Smooth muscle cell (in vitro differentiated cells): ENCODE measurements around the gene SLC27A2. TPM values are rescaled to one million over a fixed set of nuclear protein-coding genes. Genes with fewer than 3 reads are reported as not detected.

Experiments used
- DNase-seq: peaks from one replicate; lab custom pipeline; 2025; ENCODE audit not compliant: unreplicated experiment; lab: John Stamatoyannopoulos, UW
- H2AFZ ChIP-seq: fragments of 200-600 bp; sonication (generic); 2 replicates; pipeline ENCODE4 v1.6.0; 2016; ENCODE audit warnings: antibody characterized with exemption, low read depth, mild to moderate bottlenecking
- H3F3A ChIP-seq: fragments of 200-600 bp; sonication (generic); 2 replicates; pipeline ENCODE4 v1.6.0; 2017; ENCODE audit warnings: antibody characterized with exemption, low read depth
- H3K27ac ChIP-seq: fragments of 200-600 bp; sonication (generic); 2 replicates; pipeline ENCODE4 v1.5.1; 2016; ENCODE audit warnings: low read depth, mild to moderate bottlenecking
- H3K27me3 ChIP-seq: fragments of 200-600 bp; sonication (generic); 2 replicates; pipeline ENCODE4 v1.6.1; 2016; ENCODE audit warnings: low read depth, mild to moderate bottlenecking
- H3K36me3 ChIP-seq: fragments of 200-600 bp; sonication (generic); 2 replicates; pipeline ENCODE4 v1.5.1; 2016; ENCODE audit warnings: low read depth
- H3K4me1 ChIP-seq: fragments of 200-600 bp; sonication (generic); 2 replicates; pipeline ENCODE4 v1.5.1; 2016; ENCODE audit warnings: low read depth
- H3K4me2 ChIP-seq: fragments of 200-600 bp; sonication (generic); 2 replicates; pipeline ENCODE4 v1.6.0; 2016; ENCODE audit warnings: mild to moderate bottlenecking
- H3K4me3 ChIP-seq: fragments of 200-600 bp; sonication (generic); 2 replicates; pipeline ENCODE4 v1.5.1; 2016; ENCODE audit warnings: mild to moderate bottlenecking
- H3K79me2 ChIP-seq: fragments of 200-600 bp; sonication (generic); 2 replicates; pipeline ENCODE4 v1.6.0; 2016; ENCODE audit warnings: low read depth, mild to moderate bottlenecking
- H3K9ac ChIP-seq: fragments of 200-600 bp; sonication (generic); 2 replicates; pipeline ENCODE4 v1.6.0; 2016; ENCODE audit warnings: low read depth
- H3K9me3 ChIP-seq: fragments of 200-600 bp; sonication (generic); replicated peaks from 2 replicates; pipeline ENCODE4 v1.5.1; 2016; ENCODE audit warnings: low read depth
- H4K20me1 ChIP-seq: fragments of 200-600 bp; sonication (generic); 2 replicates; pipeline ENCODE4 v1.6.0; 2016; ENCODE audit warnings: low read depth
- CTCF ChIP-seq: fragments of 200-600 bp; sonication (generic); IDR thresholded peaks from 2 replicates; pipeline ENCODE4 v1.5.1; 2017; ENCODE audit warnings: borderline replicate concordance, mild to moderate bottlenecking, antibody characterized with exemption; ENCODE audit not compliant: insufficient read depth, poor library complexity, severe bottlenecking
- WGBS: methylation state at CpG from one replicate; pipeline ENCODE4 v1.1.7; 2016; ENCODE audit warnings: low lambda C conversion rate; 5-methylcytosine and 5-hydroxymethylcytosine counted together
- polyA plus RNA-seq: library from polyadenylated mRNA; unstranded; fragments of >200 nt; fragmentation: Nextera tagmentation; extraction: Ambion mirVana; gene quantifications from 2 replicates; pipeline ENCODE4 v1.2.1, GENCODE V29; 2016
- total RNA-seq: library from RNA; depleted of rRNA; stranded (reverse); fragments of >200 nt; gene quantifications from 2 replicates; pipeline ENCODE4 v1.2.3, GENCODE V29; 2014

Gene SLC27A2
- total and polyA plus RNA-seq, 2 experiments from 2014 or later = 1.6 TPM; not detected in 1

DNA sequence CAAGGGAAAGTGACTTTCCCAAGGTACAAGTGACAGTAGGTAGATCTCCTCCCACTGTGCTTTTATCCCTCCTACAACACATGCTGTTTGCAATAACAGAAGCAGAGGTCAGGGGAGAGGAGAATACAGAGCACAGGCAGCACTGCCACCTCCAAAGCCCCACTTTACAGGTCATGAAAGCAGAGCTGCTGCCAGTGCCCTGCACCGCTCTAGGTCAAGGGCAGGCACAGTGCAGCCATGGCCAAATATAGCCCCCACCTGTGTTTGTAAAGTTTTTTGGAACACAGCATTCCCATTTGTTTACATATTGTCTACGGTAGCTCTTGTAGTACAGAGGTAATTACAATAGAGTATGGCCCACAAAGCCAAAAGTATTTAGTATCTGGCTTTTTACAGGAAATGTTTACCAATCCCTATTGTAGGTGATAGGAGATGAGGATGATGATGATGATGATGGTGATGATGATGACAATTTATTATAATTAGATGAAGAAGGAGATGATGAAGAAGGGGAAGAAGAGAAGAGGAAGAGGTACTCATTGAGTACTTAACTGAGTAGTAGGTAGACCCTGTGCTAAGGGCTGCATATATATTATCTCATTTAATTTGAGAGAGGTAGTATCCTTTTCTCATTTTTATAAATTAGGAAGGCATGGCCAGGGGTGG, 63.1 kb downstream of the SLC27A2 start:
- Histone ChIP-seq H3K36me3 (no peaks in the 10 kb centered on the region), H3K79me2 (no peaks in the 10 kb centered on the region), H3K27ac (no peak overlapping the region), H3K27me3 (peaks cover 9% of the 10 kb centered on the region), H3K4me3 (no peak overlapping the region), H3K4me1 (no peaks in the 10 kb centered on the region), H2AFZ (no peak overlapping the region), H3K9me3 (no peaks in the 10 kb centered on the region), H3F3A (no peaks in the 10 kb centered on the region), H3K9ac (no peak overlapping the region), H3K4me2 (no peak overlapping the region), H4K20me1 (no peaks in the 10 kb centered on the region)
- no peak for TF ChIP-seq CTCF
- DNase-seq = no peak
- 97% methylated on average over 2 of the region's 2 CpGs for WGBS

- Histone ChIP-seq H3K4me3 (no peak overlapping the region), H2AFZ (no peak overlapping the region), H3K36me3 (no peaks in the 10 kb centered on the region), H4K20me1 (no peaks in the 10 kb centered on the region), H3K27ac (no peak overlapping the region), H3K9ac (no peak overlapping the region), H3K79me2 (no peaks in the 10 kb centered on the region), H3K27me3 (peaks cover 13% of the 10 kb centered on the region), H3K4me1 (no peaks in the 10 kb centered on the region), H3F3A (no peaks in the 10 kb centered on the region), H3K9me3 (no peaks in the 10 kb centered on the region), H3K4me2 (no peak overlapping the region)
- 88% methylated on average over 2 of the region's 2 CpGs for WGBS
- no peak for TF ChIP-seq CTCF
- no peak for DNase-seq
Measured at GRCh38 chr15:50246631-50247030, 64.6 kb downstream of the SLC27A2 start.

DNA sequence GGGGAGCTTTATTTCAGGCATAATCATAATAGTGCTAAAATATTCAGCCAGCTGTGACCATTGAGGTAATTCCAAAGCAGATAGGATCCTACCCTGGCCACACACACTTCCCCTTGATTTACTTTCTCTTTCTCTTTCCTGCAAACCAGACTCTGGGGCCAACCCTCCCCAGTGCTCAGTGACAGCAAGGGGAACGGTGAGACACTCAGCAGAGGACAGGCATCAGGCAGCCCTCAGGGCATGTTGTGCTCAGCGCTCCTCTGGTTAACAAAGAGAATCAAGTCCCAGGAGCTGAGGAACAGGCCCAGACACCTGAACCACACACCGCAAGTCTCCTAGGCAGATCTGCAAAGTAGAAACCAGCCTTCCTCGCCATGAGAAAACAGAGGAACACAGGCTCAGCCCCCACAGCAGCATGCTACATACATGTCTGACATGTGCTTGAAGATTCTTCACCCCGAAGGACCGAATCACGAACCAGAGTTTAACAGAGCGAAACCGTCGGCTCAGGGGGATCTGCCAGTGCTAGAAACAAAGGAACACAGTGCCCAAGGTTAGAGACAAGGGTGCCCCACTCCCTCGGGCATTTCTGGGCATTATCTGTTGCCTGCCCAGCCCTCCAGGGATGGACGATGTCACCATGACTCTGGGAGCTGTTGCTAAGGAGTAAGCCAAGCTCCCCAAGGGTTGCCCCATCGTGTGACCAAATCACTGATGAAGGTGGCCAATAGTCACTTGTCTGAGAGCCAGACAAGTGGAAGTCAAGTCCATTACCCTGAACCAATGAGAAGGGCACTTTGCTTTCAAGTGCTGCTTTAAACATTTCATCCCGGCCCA, 66.0 kb downstream of the SLC27A2 start:
- TF ChIP-seq CTCF = no peak
- Histone ChIP-seq H2AFZ (no peak overlapping the region), H3F3A (no peaks in the 10 kb centered on the region), H3K27ac (no peak overlapping the region), H3K4me3 (no peak overlapping the region), H3K4me1 (no peaks in the 10 kb centered on the region), H3K9ac (no peak overlapping the region), H3K9me3 (no peaks in the 10 kb centered on the region), H3K36me3 (no peaks in the 10 kb centered on the region), H3K4me2 (no peak overlapping the region), H4K20me1 (no peaks in the 10 kb centered on the region), H3K79me2 (no peaks in the 10 kb centered on the region), H3K27me3 (peaks cover 22% of the 10 kb centered on the region)
- WGBS = 87% methylated on average over 14 of the region's 14 CpGs
- DNase-seq = no peak
